WTC11 (cell line): ENCODE results near the gene SP3. TPM values are rescaled to one million over a fixed set of nuclear protein-coding genes. Genes with fewer than 3 reads are reported as not detected.
A peak's percentile ranks its signal among the peaks of the same experiment; 100 is the strongest.

ENCODE experiments used
- ATAC-seq: fragments of 200-7000 bp; cut with Tn5 transposase; 2 replicates; pipeline ENCODE4 v1.10.0; 2021; ENCODE audit warnings: mild to moderate bottlenecking, moderate library complexity
- CTCF ChIA-PET: fragments of 300-600 bp; sonication (Branson Sonifier 250); formaldehyde crosslinking; loops from one replicate; lab custom pipeline; 2021; ENCODE audit warnings: antibody characterized with exemption; lab: Charles Lee
- POLR2A ChIA-PET: fragments of 350-600 bp; sonication (Branson Sonifier 250); formaldehyde crosslinking; loops from one replicate; lab custom pipeline; 2021; ENCODE audit warnings: antibody characterized with exemption; lab: Charles Lee
- DNase-seq: peaks from one replicate; pipeline ENCODE4 v3.0.0; 2021; ENCODE audit warnings: low spot score
- H3K27ac Mint-ChIP-seq: 2 replicates; pipeline ENCODE4 v1.8.0; 2021; ENCODE audit warnings: mixed read lengths
- H3K27me3 Mint-ChIP-seq: 2 replicates; pipeline ENCODE4 v1.8.0; 2021; ENCODE audit warnings: low read depth, mild to moderate bottlenecking, moderate library complexity, mixed read lengths
- H3K36me3 Mint-ChIP-seq: 2 replicates; pipeline ENCODE4 v1.8.0; 2021; ENCODE audit warnings: mixed read lengths
- H3K4me1 Mint-ChIP-seq: 2 replicates; pipeline ENCODE4 v1.8.0; 2022; ENCODE audit warnings: mixed read lengths
- H3K4me3 Mint-ChIP-seq: 2 replicates; pipeline ENCODE4 v1.8.0; 2021; ENCODE audit warnings: mild to moderate bottlenecking, moderate library complexity, mixed read lengths
- H3K9me3 Mint-ChIP-seq: 2 replicates; pipeline ENCODE4 v1.8.0; 2021; ENCODE audit warnings: mixed read lengths
- AFF4 ChIP-seq: sonication (generic); formaldehyde crosslinking; IDR thresholded peaks from 2 replicates; pipeline ENCODE4 v1.8.1; 2023; ENCODE audit warnings: mild to moderate bottlenecking, missing genetic modification reagents, borderline replicate concordance
- ARID4B ChIP-seq: sonication (generic); formaldehyde crosslinking; IDR thresholded peaks from 2 replicates; pipeline ENCODE4 v1.8.0; 2023; ENCODE audit warnings: missing genetic modification reagents, mild to moderate bottlenecking, borderline replicate concordance
- ATF2 ChIP-seq: sonication (generic); formaldehyde crosslinking; IDR thresholded peaks from 2 replicates; pipeline ENCODE4 v1.8.1; 2022; ENCODE audit warnings: low read depth, missing genetic modification reagents, borderline replicate concordance
- ATF3 ChIP-seq: sonication (generic); formaldehyde crosslinking; conservative IDR thresholded peaks from 2 replicates; pipeline ENCODE4 v1.8.1; 2022; ENCODE audit warnings: mild to moderate bottlenecking, missing genetic modification reagents
- CTCF ChIP-seq: fragments of 200-600 bp; IDR thresholded peaks from 2 replicates; pipeline ENCODE4 v1.8.0; 2022; ENCODE audit warnings: antibody characterized with exemption
- ELF4 ChIP-seq: sonication (generic); formaldehyde crosslinking; IDR thresholded peaks from 2 replicates; pipeline ENCODE4 v1.8.1; 2022; ENCODE audit warnings: low read depth, mild to moderate bottlenecking, moderate library complexity, missing genetic modification reagents
- EMX1 ChIP-seq: fragments of 250-450 bp; sonication (Bioruptor Pico); IDR thresholded peaks from 2 replicates; pipeline ENCODE4 v1.8.0; 2021; ENCODE audit warnings: mild to moderate bottlenecking
- ERG ChIP-seq: fragments of 250-450 bp; sonication (Bioruptor Pico); IDR thresholded peaks from 2 replicates; pipeline ENCODE4 v1.8.0; 2021; ENCODE audit warnings: mild to moderate bottlenecking
- ESRRA ChIP-seq: sonication (generic); formaldehyde crosslinking; IDR thresholded peaks from 2 replicates; pipeline ENCODE4 v1.8.1; 2022; ENCODE audit warnings: mild to moderate bottlenecking, missing genetic modification reagents, borderline replicate concordance
- FOXJ3 ChIP-seq: sonication (generic); formaldehyde crosslinking; IDR thresholded peaks from 2 replicates; pipeline ENCODE4 v1.9.0; 2021; ENCODE audit warnings: missing genetic modification reagents, mild to moderate bottlenecking, borderline replicate concordance
- GABPB1 ChIP-seq: sonication (generic); formaldehyde crosslinking; IDR thresholded peaks from 2 replicates; pipeline ENCODE4 v1.8.1; 2023; ENCODE audit warnings: mild to moderate bottlenecking, missing genetic modification reagents
- GTF2I ChIP-seq: fragments of 250-450 bp; sonication (Bioruptor Pico); conservative IDR thresholded peaks from 2 replicates; pipeline ENCODE4 v1.4.0; 2021; ENCODE audit warnings: mild to moderate bottlenecking
- IRF2 ChIP-seq: sonication (generic); formaldehyde crosslinking; IDR thresholded peaks from 2 replicates; pipeline ENCODE4 v1.8.0; 2022; ENCODE audit warnings: low read depth, missing genetic modification reagents, borderline replicate concordance
- NFATC4 ChIP-seq: fragments of 250-450 bp; sonication (Bioruptor Pico); IDR thresholded peaks from 2 replicates; pipeline ENCODE4 v1.9.0; 2021; ENCODE audit warnings: mild to moderate bottlenecking
- NR2C2 ChIP-seq: sonication (generic); formaldehyde crosslinking; IDR thresholded peaks from 2 replicates; pipeline ENCODE4 v1.8.0; 2022; ENCODE audit warnings: mild to moderate bottlenecking, missing genetic modification reagents
- RELA ChIP-seq: sonication (generic); formaldehyde crosslinking; IDR thresholded peaks from 2 replicates; pipeline ENCODE4 v1.8.1; 2022; ENCODE audit warnings: missing genetic modification reagents, mild to moderate bottlenecking, borderline replicate concordance
- SOX15 ChIP-seq: fragments of 250-450 bp; sonication (Bioruptor Pico); IDR thresholded peaks from 2 replicates; pipeline ENCODE4 v1.9.0; 2021; ENCODE audit warnings: mild to moderate bottlenecking
- TCF7 ChIP-seq: sonication (generic); formaldehyde crosslinking; IDR thresholded peaks from 2 replicates; pipeline ENCODE4 v1.8.0; 2022; ENCODE audit warnings: mild to moderate bottlenecking, low read depth, missing genetic modification reagents, moderate library complexity
- ZMAT4 ChIP-seq: fragments of 250-450 bp; sonication (Bioruptor Pico); IDR thresholded peaks from 2 replicates; pipeline ENCODE4 v1.9.0; 2021; ENCODE audit warnings: mild to moderate bottlenecking
- ZNF121 ChIP-seq: sonication (generic); formaldehyde crosslinking; IDR thresholded peaks from 2 replicates; pipeline ENCODE4 v1.8.0; 2023; ENCODE audit warnings: missing genetic modification reagents
- ZNF219 ChIP-seq: sonication (generic); formaldehyde crosslinking; IDR thresholded peaks from 2 replicates; pipeline ENCODE4 v1.8.0; 2023; ENCODE audit warnings: missing genetic modification reagents, mild to moderate bottlenecking, borderline replicate concordance
- total RNA-seq: library from RNA; stranded (reverse); gene quantifications from 3 replicates; pipeline ENCODE4 v1.2.3, GENCODE V29; 2021

Gene SP3
- total RNA-seq, 1 experiment from 2014 or later = 88.5 TPM

GRCh38 chr2:173922068-173922467 is 43.1 kb downstream of the SP3 start (continued):
- TF ChIP-seq ATF3 (CRISPR knock-in tag) = no peak
- no peak for TF ChIP-seq TCF7 (CRISPR knock-in tag)
- TF ChIP-seq ZMAT4 (CRISPR knock-in tag) = no peak
- TF ChIP-seq EMX1 (CRISPR knock-in tag) = no peak
- no peak for TF ChIP-seq IRF2 (CRISPR knock-in tag)
- no peak for TF ChIP-seq NFATC4 (CRISPR knock-in tag)
- TF ChIP-seq FOXJ3 (CRISPR knock-in tag) = no peak
- no peak for TF ChIP-seq ZNF219 (CRISPR knock-in tag)
- no peak for TF ChIP-seq CTCF
- no peak for TF ChIP-seq ZNF121 (CRISPR knock-in tag)
- TF ChIP-seq ESRRA (CRISPR knock-in tag) = no peak
- TF ChIP-seq AFF4 (CRISPR knock-in tag) = no peak

GRCh38 chr2:173914055-173914927 is 50.9 kb downstream of the SP3 start:
- DNase-seq = no peak
- H3K4me3 Mint-ChIP-seq = no peak overlapping the region
- POLR2A ChIA-PET = no interaction called here
- TF ChIP-seq ELF4 = no peak
- TF ChIP-seq ARID4B (CRISPR knock-in tag) = no peak
- TF ChIP-seq ATF2 (CRISPR knock-in tag) = no peak
- TF ChIP-seq GABPB1 (CRISPR knock-in tag) = no peak
- TF ChIP-seq ZNF219 (CRISPR knock-in tag) = no peak
- no peak for TF ChIP-seq SOX15 (CRISPR knock-in tag)
- no peak for TF ChIP-seq ERG (CRISPR knock-in tag)
- TF ChIP-seq GTF2I = no peak
- TF ChIP-seq RELA (CRISPR knock-in tag) = no peak
- no peak for TF ChIP-seq NR2C2
- TF ChIP-seq, all 79 proteins: peak for 0
- Mint-ChIP-seq H3K4me1 (peaks cover 7% of the 10 kb centered on the region), H3K9me3 (no peaks in the 10 kb centered on the region), H3K27ac (0 out of 2 replicates have a peak overlapping the region, but pooled peaks have one; percentile 61), H3K27me3 (no peaks in the 10 kb centered on the region), H3K36me3 (peaks cover 59% of the 10 kb centered on the region)
- ATAC-seq = peak; percentile 46; the same call in 1 of the 2 replicates
- CTCF ChIA-PET = no interaction called here
